Measurements from ENCODE around the gene PAK1. TPM values are rescaled to one million over a fixed set of nuclear protein-coding genes. Genes with fewer than 3 reads are reported as not detected.

Gene PAK1
- total and polyA plus RNA-seq, 2 of the 8 experiments (the other 6 are each of a cell fraction or from before 2014, with no cell fraction given): 87.7 to 151 TPM

- 87% methylated on average over 3 of the region's 3 CpGs; no CpG with 5 or more reads in 1 of the 2 experiments for WGBS, 2 experiments (ENCODE audit: extremely low coverage in 1 of 2, insufficient coverage in 1 of 2, insufficient read length in 1 of 2, insufficient replicate concordance in 2 of 2, low coverage in 1 of 2, low lambda C conversion rate in 2 of 2, missing lambda C conversion rate in 1 of 2)
- no peak for FAIRE-seq
- no peaks in the 10 kb centered on the region for H3K27me3 ChIP-seq (replicated peaks in 1 of 4; ENCODE audit: control insufficient read depth in 3 of 4, extremely low read depth in 1 of 4, insufficient read depth in 3 of 4, low read length in 3 of 4)
Observed at GRCh38 chr11:77361184-77361583, 112.7 kb downstream of the PAK1 start.

More at GRCh38 chr11:77361184-77361583, 112.7 kb downstream of the PAK1 start:
- TF ChIP-seq TCF12 (IDR thresholded peaks at IDR 0.05; ENCODE audit: low read depth, low read length) (peak; percentile 20; the same call in 1 of the 2 replicates), EP300 (IDR thresholded peaks at IDR 0.05; ENCODE audit: borderline replicate concordance in 1 of 2, low read depth in 2 of 2, low read length in 2 of 2) (peak in 1 of 2 experiments; percentile 53; a peak in 1 of 3 replicates), ZNF274 (IDR thresholded peaks at IDR 0.05; ENCODE audit: borderline replicate concordance, extremely low read depth, low read length) (no peak), TEAD4 (IDR thresholded peaks at IDR 0.05; ENCODE audit: low read depth, low read length) (peak; percentile 94)
- Histone ChIP-seq H4K5ac (ENCODE audit: insufficient read length, low read depth, low read length) (no peak overlapping the region), H3K18ac (ENCODE audit: extremely low read depth, low read length) (no peak overlapping the region), H3K79me1 (ENCODE audit: low read depth, low read length) (no peaks in the 10 kb centered on the region; the same call in 1 of the 2 replicates), H3K56ac (replicated peaks; ENCODE audit: insufficient read length, low read depth, low read length) (no peak overlapping the region), H3K4me2 (ENCODE audit: insufficient read depth in 1 of 2, low read depth in 2 of 2, low read length in 2 of 2) (no peak overlapping the region), H3K23ac (ENCODE audit: insufficient read length) (no peak overlapping the region), H2BK12ac (ENCODE audit: low read depth, low read length) (no peak overlapping the region), H4K8ac (ENCODE audit: extremely low read depth, insufficient read depth, low read length) (no peak overlapping the region), H2AK5ac (ENCODE audit: low read depth, low read length) (no peak overlapping the region), H2BK120ac (replicated peaks; ENCODE audit: low read depth, low read length) (no peak overlapping the region), H2BK15ac (ENCODE audit: low read length) (no peak overlapping the region), H2BK20ac (ENCODE audit: low read length) (no peak overlapping the region), H3K4me1 (replicated peaks in 1 of 4; ENCODE audit: control insufficient read depth in 3 of 4, insufficient read depth in 4 of 4, low read length in 3 of 4) (no peaks in the 10 kb centered on the region), H3K23me2 (ENCODE audit: low read depth, low read length) (no peaks in the 10 kb centered on the region), H3K4ac (replicated peaks; ENCODE audit: insufficient read length, low read depth, low read length) (no peak overlapping the region), H3K79me2 (ENCODE audit: control insufficient read depth in 1 of 2, insufficient read depth in 2 of 2, low read length in 2 of 2) (no peaks in the 10 kb centered on the region), H3K14ac (ENCODE audit: insufficient read length) (no peak overlapping the region), H3K9me3 (ENCODE audit: insufficient read depth in 2 of 2, low read depth in 1 of 2, low read length in 1 of 2) (peaks cover 4 to 11% of the 10 kb centered on the region in 2 experiments; a peak in 2 of 4 replicates), H4K91ac (replicated peaks; ENCODE audit: insufficient read length, low read length) (no peak overlapping the region), H4K20me1 (replicated peaks in 1 of 2; ENCODE audit: control insufficient read depth in 1 of 2, insufficient read depth in 2 of 2, low read length in 2 of 2) (no peaks in the 10 kb centered on the region), H3K9ac (replicated peaks in 1 of 4; ENCODE audit: extremely low read depth in 1 of 4, low read depth in 3 of 4, low read length in 3 of 4) (no peak overlapping the region), H2BK5ac (ENCODE audit: low read depth, low read length) (no peak overlapping the region), H3K4me3 (ENCODE audit: extremely low read depth in 1 of 4, insufficient read depth in 2 of 4, low read depth in 3 of 4, low read length in 4 of 4) (no peak overlapping the region), H2AFZ (ENCODE audit: low read length) (no peak overlapping the region), H3K27ac (ENCODE audit: low read depth, low read length) (no peak overlapping the region), H3K36me3 (ENCODE audit: control insufficient read depth in 2 of 4, insufficient read depth in 4 of 4, low read length in 3 of 4) (peaks cover 0 to 48% (median 24%) of the 10 kb centered on the region in 4 experiments; a peak in 5 of 8 replicates)
- POLR2A ChIA-PET (ENCODE audit: partially characterized antibody): no interaction called here
- CTCF ChIA-PET (ENCODE audit: partially characterized antibody): no interaction called here
- DNase-seq (ENCODE audit: low read depth in 1 of 2, low spot score in 2 of 2): no peak
